Adrenal gland (tissue), 12 donors: Measurements from ENCODE around the gene ELOB. TPM values are rescaled to one million over a fixed set of nuclear protein-coding genes. Genes with fewer than 3 reads are reported as not detected.

Experiments
- DNase-seq, 7 donors: peaks; one replicate each; pipeline ENCODE4 v3.0.0-alpha.2; 2019 to 2020
- H3K27ac ChIP-seq, 5 donors: fragments of 200-600 bp; sonication (generic) in 4 of 5; 1 replicate in 3 of 5; 2 replicates in 2 of 5; pipeline versions ENCODE4 v1.5.1 to v1.8.0; 2016 to 2020; ENCODE audit warnings: mild to moderate bottlenecking in 1 of 5
- H3K27me3 ChIP-seq: fragments of 200-600 bp; 2 replicates; pipeline ENCODE4 v1.8.0; 2021
- H3K36me3 ChIP-seq, 2 donors: fragments of 200-600 bp; replicated peaks in 1 of 2; 1 replicate in 1 of 2; 2 replicates in 1 of 2; pipeline versions ENCODE4 v1.5.1 to v1.8.0; 2018 to 2022
- H3K4me1 ChIP-seq, 2 donors: fragments of 200-600 bp; replicated peaks in 1 of 2; 1 replicate in 1 of 2; 2 replicates in 1 of 2; pipeline versions ENCODE4 v1.5.1 to v1.8.0; 2018 to 2021
- H3K4me3 ChIP-seq, 4 donors: fragments of 200-600 bp; sonication (generic) in 3 of 4; one replicate each; pipeline ENCODE4 v1.5.1; 2016 to 2018
- H3K9me3 ChIP-seq, 3 donors: fragments of 200-600 bp; sonication (generic) in 1 of 3; replicated peaks in 1 of 3; 1 replicate in 2 of 3; 2 replicates in 1 of 3; pipeline versions ENCODE4 v1.5.1 to v1.8.0; 2016 to 2021
- CTCF ChIP-seq, 6 experiments: fragments of 450-650 bp in 4 of 6; fragments of 200-600 bp in 2 of 6; sonication (generic) in 1 of 6; IDR thresholded peaks; 1 replicate in 5 of 6; 2 replicates in 1 of 6; pipeline versions ENCODE4 v1.5.1 to v1.8.0; 2016 to 2021; ENCODE audit warnings: antibody characterized with exemption in 6 of 6, mild to moderate bottlenecking in 2 of 6, moderate library complexity in 1 of 6
- POLR2A ChIP-seq, 2 donors: fragments of 450-650 bp; IDR thresholded peaks; one replicate each; pipeline ENCODE4 v1.6.1; 2017; ENCODE audit warnings: antibody characterized with exemption in 2 of 2, mild to moderate bottlenecking in 2 of 2, moderate library complexity in 1 of 2
- WGBS, 4 donors: extraction: QIAGEN DNeasy Blood & Tissue Kit in 2 of 4; methylation state at CpG; one replicate each; pipeline versions ENCODE4 v1.1.5 to v1.1.7; 2013 to 2017; 5-methylcytosine and 5-hydroxymethylcytosine counted together
- intact Hi-C, 2 donors: fragments of 100-400 bp; cut with DNase I; formaldehyde crosslinking; loops; one replicate each; pipeline versions ENCODE4 v1.14.1 to v1.15.0; 2022 to 2023
- polyA plus RNA-seq, 3 donors: library from polyadenylated mRNA; stranded (reverse); fragments of 200-250 nt in 2 of 3; fragments of 350-450 nt in 1 of 3; fragmentation: Illumina TruSeq in 1 of 3; extraction: RNeasy Lipid Tissue Mini Kit (QIAGEN cat#74804) in 1 of 3; gene quantifications; one replicate each; pipeline ENCODE4 v1.2.3, GENCODE V29; 2013 to 2014
- total RNA-seq, 9 donors: library from RNA; depleted of rRNA in 4 of 9; stranded (reverse); fragments of >200 nt in 4 of 9; fragments of 120-200 nt in 1 of 9; fragmentation: NEBNext Ultra II Directional in 1 of 9; extraction: Animal tissue kit (Norgen Biotek cat#: 25700) in 1 of 9; gene quantifications; one replicate each; pipeline versions ENCODE4 v1.1.0 to v1.2.4, GENCODE V29; 2013 to 2023
- donor health status: healthy with polysubstance abuse.
- donor health status: Bipolar disorder and iron deficiency.
- donor health status: DM: yes; HTN: yes; CAD: no.
- donor health status: DM: no; HTN: no; CAD: no.
- donor health status: DM: no; HTN: no; CAD: no.
- donor health status: DM: yes; HTN: yes; CAD: no.

Gene ELOB
- total and polyA plus RNA-seq, 12 donors: 72.7 to 1,030 (median 361) TPM

GRCh38 chr16:2820836-2821486, 43.9 kb upstream of the ELOB start:
- Histone ChIP-seq H3K4me1 (no peaks in the 10 kb centered on the region), H3K27me3 (no peaks in the 10 kb centered on the region), H3K27ac (no peak overlapping the region), H3K36me3 (no peaks in the 10 kb centered on the region), H3K9me3 (no peaks in the 10 kb centered on the region), H3K4me3 (no peak overlapping the region)
- WGBS, 4 donors: 75 to 80% (median 77%) methylated on average over 10 to 14 of the region's 14 CpGs
- TF ChIP-seq CTCF (IDR thresholded peaks at IDR 0.05) (no peak), POLR2A (IDR thresholded peaks at IDR 0.05) (no peak)
- intact Hi-C loops: no loop called here
- DNase-seq: peak in 1 of 7 donors; percentile 4

GRCh38 chr16:2819939-2820835, 43.1 kb upstream of the ELOB start:
- H3K9me3 ChIP-seq: no peaks in the 10 kb centered on the region
- TF ChIP-seq CTCF (IDR thresholded peaks at IDR 0.05) (no peak), POLR2A (IDR thresholded peaks at IDR 0.05) (no peak)
- H3K4me1 ChIP-seq: no peaks in the 10 kb centered on the region
- no peaks in the 10 kb centered on the region for H3K36me3 ChIP-seq
- 64 to 78% (median 69%) methylated on average over 9 to 17 of the region's 17 CpGs for WGBS, 4 donors
- no peak overlapping the region for H3K4me3 ChIP-seq
- peak in 1 of 7 donors; percentile 4 for DNase-seq
- no peak overlapping the region for H3K27ac ChIP-seq
- no peaks in the 10 kb centered on the region for H3K27me3 ChIP-seq
- intact Hi-C loops: no loop called here

GRCh38 chr16:2819179-2819938, 42.3 kb upstream of the ELOB start:
- no peak for TF ChIP-seq POLR2A (IDR thresholded peaks at IDR 0.05)
- no peak for TF ChIP-seq CTCF (IDR thresholded peaks at IDR 0.05)
- Histone ChIP-seq H3K36me3 (no peaks in the 10 kb centered on the region), H3K27me3 (no peaks in the 10 kb centered on the region), H3K27ac (no peak overlapping the region), H3K9me3 (no peaks in the 10 kb centered on the region), H3K4me3 (no peak overlapping the region), H3K4me1 (no peaks in the 10 kb centered on the region)
- DNase-seq: peak in 1 of 7 donors; percentile 3
- 73 to 91% (median 86%) methylated on average over 12 to 18 of the region's 18 CpGs for whole genome bisulfite sequencing, 4 donors
- intact Hi-C loops: no loop called here
